8988T (cell line): ENCODE results near the gene CTCFL.
"Not testable (repeated sequence)": the region's sequence is repeated elsewhere in the genome, so short reads cannot be mapped to it uniquely, and the experiment has no call there.

ENCODE experiments used
- DNase-seq: peaks from one replicate; pipeline ENCODE4 v3.0.0; 2011

Gene CTCFL

DNA sequence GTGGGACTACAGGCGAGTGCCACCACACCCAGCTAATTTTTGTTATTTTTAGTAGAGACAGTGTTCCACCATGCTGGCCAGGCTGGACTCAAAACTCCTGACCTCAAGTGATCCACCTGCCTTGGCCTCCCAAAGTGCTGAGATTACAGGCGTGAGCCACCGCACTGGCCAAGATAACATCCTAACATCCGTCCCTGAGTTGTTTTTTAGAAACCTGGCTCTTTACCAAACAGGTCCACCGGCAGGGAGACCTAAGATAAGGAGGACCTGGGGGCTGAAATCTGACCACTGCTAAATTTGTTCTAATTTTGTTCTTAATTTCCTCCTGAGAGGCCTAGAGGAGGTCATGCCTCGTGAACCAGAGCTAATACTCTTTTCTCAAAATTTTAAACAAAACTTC is 20.5 kb downstream of the CTCFL start:
- DNase-seq: no peak

GRCh38 chr20:57503035-57503658 is 21.8 kb downstream of the CTCFL start:
- no peak for DNase-seq

DNA sequence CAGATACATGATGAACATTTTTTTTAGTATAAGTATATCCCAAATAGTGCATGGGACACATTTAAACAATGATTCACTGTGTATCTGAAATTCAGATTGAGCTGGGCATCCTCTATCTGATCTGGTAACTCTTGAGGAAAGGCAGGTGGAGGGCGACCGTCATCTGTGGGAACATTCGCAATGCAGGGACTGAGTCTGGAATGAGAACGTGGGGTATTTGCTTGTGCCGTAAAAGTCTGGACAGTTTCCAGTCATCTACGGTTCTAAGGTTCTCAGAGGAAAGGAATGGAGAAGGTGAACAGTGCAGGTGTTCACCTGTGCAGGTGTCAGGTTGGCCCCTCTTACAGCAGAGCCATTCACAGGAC is 22.6 kb downstream of the CTCFL start:
- DNase-seq: no peak

GRCh38 chr20:57501461-57502335 is 23.2 kb downstream of the CTCFL start:
- peak; percentile 69 for DNase-seq

- no peak for DNase-seq
Measured at GRCh38 chr20:57500962-57501361, 24.0 kb downstream of the CTCFL start.

GRCh38 chr20:57500235-57500634 is 24.7 kb downstream of the CTCFL start:
- DNase-seq: no peak

- no peak for DNase-seq
Measured at GRCh38 chr20:57499676-57500075, 25.3 kb downstream of the CTCFL start.

- no peak for DNase-seq
Measured at GRCh38 chr20:57498425-57499400, 26.2 kb downstream of the CTCFL start.

DNA sequence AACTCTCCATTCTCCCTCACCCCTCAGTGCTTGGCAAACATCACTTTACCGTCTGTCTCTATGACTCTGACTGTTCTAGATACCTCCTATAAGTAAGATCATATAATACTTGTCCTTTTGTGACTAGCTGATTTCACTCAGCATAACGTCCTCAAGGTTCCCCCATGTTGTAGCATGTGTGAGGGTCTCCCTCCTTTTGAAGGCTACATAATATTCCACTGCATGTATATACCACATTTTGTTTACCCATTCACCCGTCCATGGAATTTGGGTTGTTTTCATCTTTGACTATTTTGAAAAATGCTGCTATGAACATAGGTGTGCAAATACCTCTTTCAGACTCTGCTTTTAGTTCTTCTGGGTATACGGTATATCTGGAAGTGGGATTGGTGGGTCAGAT is 28.3 kb downstream of the CTCFL start:
- DNase-seq: no peak

- no peak for DNase-seq
Measured at GRCh38 chr20:57495978-57496377, 29.0 kb downstream of the CTCFL start.

- DNase-seq: no peak
Measured at GRCh38 chr20:57493091-57493615, 31.8 kb downstream of the CTCFL start.

GRCh38 chr20:57491373-57491772 is 33.6 kb downstream of the CTCFL start:
- DNase-seq: no peak

- not testable (repeated sequence) for DNase-seq
Measured at GRCh38 chr20:57488277-57488676, 36.7 kb downstream of the CTCFL start.

DNA sequence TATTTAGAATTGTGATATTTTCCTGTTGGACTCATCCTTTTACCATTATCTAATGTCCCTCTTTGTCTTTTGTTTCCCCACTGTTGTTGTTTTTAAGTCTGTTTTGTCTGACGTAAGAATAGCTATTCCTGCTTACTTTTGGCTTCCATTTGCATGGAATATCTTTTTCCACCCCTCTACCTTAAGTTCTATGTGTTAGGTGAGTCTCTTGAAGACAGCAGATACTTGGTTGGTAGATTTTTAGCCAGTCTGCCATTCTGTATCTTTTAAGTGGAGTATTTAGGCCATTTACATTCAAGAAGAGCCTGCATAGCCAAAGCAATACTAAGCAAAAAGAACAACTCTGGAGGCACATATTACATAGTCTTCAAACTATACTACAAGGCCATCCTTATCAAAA is 39.2 kb downstream of the CTCFL start:
- no peak for DNase-seq

DNA sequence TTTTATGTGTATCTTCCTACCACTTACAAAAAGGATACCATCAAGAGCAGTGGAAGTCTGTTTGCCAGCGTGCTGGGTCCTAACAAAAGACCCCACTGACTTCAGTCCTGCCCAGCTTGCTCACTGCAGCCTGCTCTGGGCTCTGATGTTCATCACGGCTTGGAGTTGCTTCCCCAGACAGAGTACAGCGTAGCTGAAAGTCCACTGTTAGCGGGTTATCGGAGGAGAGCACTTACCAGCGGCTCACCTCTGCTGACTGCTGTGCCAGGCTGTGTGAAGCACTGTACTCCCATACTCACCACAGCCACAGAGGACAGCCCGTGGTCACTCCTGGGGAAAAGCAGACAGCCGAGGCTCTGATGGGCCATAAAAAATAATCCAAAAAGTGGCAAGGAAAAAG is 40.2 kb downstream of the CTCFL start:
- DNase-seq: no peak

DNA sequence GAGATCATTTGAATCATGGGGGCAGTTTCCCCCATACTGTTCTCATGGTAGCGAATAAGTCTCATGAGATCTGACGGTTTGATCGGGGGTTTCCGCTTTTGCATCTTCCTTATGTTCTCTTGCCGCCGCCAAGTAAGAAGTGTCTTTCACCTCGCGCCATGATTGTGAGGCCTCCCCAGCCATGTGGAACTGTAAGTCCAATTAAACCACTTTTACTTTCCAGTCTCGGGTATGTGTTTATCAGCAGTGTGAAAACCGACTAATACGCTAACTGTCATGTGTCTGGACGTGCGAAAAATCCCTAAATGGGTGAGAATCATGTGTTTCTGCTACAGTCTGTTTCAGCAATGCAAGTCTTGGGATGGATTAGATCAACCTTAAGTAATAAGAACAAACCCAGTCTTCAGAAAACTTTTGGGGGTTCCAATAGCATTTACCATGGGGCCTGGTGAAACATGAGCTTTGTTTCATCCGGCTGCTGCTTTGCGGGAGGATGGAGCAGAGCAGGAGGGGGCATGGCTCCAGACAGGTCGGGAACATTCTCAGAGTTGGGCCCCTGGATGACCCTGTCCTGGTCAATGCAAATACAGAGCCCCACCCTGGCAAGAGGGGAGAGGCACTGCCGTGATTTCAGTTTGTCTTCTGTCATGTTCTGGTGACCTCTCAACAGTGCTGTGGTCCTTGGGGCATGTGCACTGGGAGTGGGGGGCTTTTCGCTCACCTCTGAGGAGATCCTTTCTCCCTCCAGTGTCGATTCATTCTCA is 41.5 kb downstream of the CTCFL start:
- DNase-seq: no peak

DNA sequence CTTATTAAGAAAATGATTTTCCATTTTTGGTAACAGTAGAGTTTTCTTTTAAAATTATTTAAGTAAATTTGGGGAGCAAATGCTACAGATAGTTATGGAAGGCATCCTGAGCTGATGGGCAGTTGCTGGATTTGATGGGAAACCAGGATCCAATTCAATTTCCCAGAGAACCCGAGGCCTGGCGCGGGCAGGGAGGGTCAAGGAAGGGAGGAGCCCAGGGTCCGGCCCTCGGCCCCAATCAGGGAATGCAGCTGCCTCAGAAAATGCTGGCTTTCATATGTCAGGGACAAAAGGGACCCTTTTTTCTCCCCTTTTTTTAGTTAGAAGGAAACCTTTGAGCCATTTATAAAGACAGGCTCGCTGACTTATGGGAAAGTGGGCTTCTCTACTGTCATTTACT is 42.1 kb downstream of the CTCFL start:
- DNase-seq: no peak

GRCh38 chr20:57482148-57482547 is 42.8 kb downstream of the CTCFL start:
- DNase-seq: no peak

- no peak for DNase-seq
Measured at GRCh38 chr20:57481281-57481711, 43.6 kb downstream of the CTCFL start.

DNA sequence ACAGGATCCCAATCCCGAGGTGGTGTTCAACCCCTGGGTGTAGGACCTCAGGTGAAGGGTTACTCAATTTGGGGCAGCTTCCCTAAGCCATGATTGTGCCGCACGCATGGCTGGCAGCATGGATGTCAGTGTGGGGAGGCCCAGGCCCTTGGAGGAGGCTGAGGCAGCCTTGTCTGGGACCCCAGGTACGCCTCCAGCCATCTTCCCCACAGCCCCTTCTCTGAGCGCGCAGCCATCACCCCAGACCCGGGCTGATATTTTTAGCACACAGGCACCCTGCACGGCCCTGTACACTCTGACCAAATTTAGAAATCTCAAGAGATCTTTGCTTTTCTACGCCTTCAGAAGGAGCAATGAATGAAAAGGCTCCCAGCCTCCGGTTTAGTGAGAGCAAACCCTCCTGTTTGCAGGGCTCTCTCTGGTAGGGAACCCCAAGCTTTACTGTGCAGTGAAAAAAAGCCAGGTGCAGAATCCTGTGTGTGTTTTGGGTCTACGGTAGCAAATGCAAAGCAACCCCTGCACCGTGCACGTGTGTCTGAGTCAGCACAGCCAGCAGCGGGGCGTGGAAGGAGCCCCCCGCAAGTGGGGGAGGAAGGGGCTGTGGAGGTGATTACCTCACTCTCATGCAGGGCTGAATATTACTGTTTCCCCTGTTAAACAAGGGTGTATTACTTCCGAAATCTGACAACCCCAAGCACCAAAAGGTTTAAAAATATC is 44.3 kb downstream of the CTCFL start:
- no peak for DNase-seq

DNA sequence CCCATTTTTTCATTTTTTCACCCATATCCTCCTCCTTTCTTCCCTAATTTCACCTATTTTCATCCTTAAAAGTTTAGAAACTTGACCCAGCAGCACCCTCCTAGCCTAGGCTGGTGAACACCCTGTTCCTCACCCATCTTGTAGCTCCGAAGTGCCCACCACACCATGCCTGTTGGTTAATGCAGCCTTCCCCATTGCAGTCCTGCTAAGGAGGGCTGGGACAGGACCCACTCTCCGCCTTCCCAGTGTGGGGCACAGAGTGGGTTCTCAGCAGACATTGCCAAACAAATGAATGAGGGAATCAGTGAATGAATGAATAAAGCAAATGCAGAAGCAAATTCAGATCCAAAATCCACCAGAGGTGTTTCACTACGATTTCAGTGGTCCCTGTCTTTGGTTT is 45.7 kb downstream of the CTCFL start:
- no peak for DNase-seq

DNA sequence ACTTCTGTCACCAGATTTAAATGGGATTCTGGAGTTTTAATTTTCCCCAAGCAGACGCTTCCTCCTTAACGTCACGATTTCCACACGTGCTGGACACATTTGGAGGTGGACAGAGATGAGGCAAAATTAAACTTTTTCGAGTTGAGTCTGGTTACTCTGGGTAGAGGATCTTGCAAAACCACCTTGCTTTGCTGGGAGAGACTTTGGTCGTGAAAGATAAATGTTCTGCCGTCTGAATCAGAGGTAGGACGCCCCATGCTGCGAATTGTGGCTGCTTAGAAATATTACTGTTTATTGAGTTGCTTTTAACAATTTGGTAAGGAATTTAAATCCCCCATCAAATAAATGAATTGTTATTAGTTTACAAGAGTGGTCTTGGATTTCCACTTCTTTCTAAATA is 46.8 kb downstream of the CTCFL start:
- DNase-seq: no peak
